B cell (primary cell): ENCODE measurements around the gene IL1RL2.

Source experiments
- CTCF ChIP-seq: fragments of 200-600 bp; IDR thresholded peaks from one replicate; pipeline ENCODE4 v1.8.0; 2022; ENCODE audit warnings: antibody characterized with exemption, mild to moderate bottlenecking
- EZH2 ChIP-seq: IDR thresholded peaks from 2 replicates; pipeline ENCODE4 v1.6.1; 2012; ENCODE audit warnings: borderline replicate concordance, low read depth, mild to moderate bottlenecking, moderate library complexity, low read length; ENCODE audit not compliant: insufficient read depth, poor library complexity, severe bottlenecking

GRCh38 chr2:102194609-102195268 lies 7.9 kb downstream of the IL1RL2 start:
- TF ChIP-seq CTCF (no peak), EZH2 (no peak)
